SK-N-SH treated with all-trans-retinoic acid at 6 μM for 48 hours (cell line): ENCODE measurements around the gene FGF14.

ENCODE experiments used
- ATAC-seq: fragments of 200-7000 bp; cut with Tn5 transposase; 3 replicates; pipeline ENCODE4 v1.9.1; 2020; ENCODE audit warnings: mild to moderate bottlenecking, moderate library complexity
- ARNTL ChIP-seq: fragments of 450-650 bp; formaldehyde crosslinking; IDR thresholded peaks from 2 replicates; pipeline ENCODE4 v1.5.0; 2020; ENCODE audit warnings: low read depth, mild to moderate bottlenecking, moderate library complexity, borderline replicate concordance
- BACH2 ChIP-seq: fragments of 250-450 bp; sonication (Bioruptor Pico); IDR thresholded peaks from 2 replicates; pipeline ENCODE4 v1.9.0; 2021; ENCODE audit warnings: mild to moderate bottlenecking, borderline replicate concordance
- CREB5 ChIP-seq: fragments of 250-450 bp; sonication (Bioruptor Pico); IDR thresholded peaks from 2 replicates; pipeline ENCODE4 v1.5.1; 2020; ENCODE audit warnings: low read depth, mild to moderate bottlenecking, moderate library complexity
- CSDC2 ChIP-seq: fragments of 250-450 bp; sonication (Bioruptor Pico); IDR thresholded peaks from 2 replicates; pipeline ENCODE4 v1.5.0; 2020; ENCODE audit warnings: mild to moderate bottlenecking, moderate library complexity
- ESRRG ChIP-seq: fragments of 250-450 bp; sonication (Bioruptor Pico); IDR thresholded peaks from 2 replicates; pipeline ENCODE4 v1.6.1; 2021; ENCODE audit warnings: mild to moderate bottlenecking
- OSR1 ChIP-seq: fragments of 250-450 bp; sonication (Bioruptor Pico); IDR thresholded peaks from 2 replicates; pipeline ENCODE4 v1.8.0; 2022; ENCODE audit warnings: moderate library complexity, mild to moderate bottlenecking, inconsistent platforms
- PATZ1 ChIP-seq: fragments of 250-450 bp; sonication (Bioruptor Pico); IDR thresholded peaks from 2 replicates; pipeline ENCODE4 v1.8.0; 2020; ENCODE audit warnings: mild to moderate bottlenecking, moderate library complexity, borderline replicate concordance
- POU6F1 ChIP-seq: fragments of 250-450 bp; sonication (Bioruptor Pico); IDR thresholded peaks from 2 replicates; pipeline ENCODE4 v1.8.0; 2021; ENCODE audit warnings: low read depth, mild to moderate bottlenecking, moderate library complexity, borderline replicate concordance
- PPARA ChIP-seq: fragments of 250-450 bp; sonication (Bioruptor Pico); IDR thresholded peaks from 2 replicates; pipeline ENCODE4 v1.5.0; 2020; ENCODE audit warnings: mild to moderate bottlenecking, borderline replicate concordance
- RARB ChIP-seq: fragments of 250-450 bp; sonication (Bioruptor Pico); IDR thresholded peaks from 2 replicates; pipeline ENCODE4 v1.8.0; 2021; ENCODE audit warnings: mild to moderate bottlenecking, moderate library complexity
- SNAI2 ChIP-seq: fragments of 250-450 bp; sonication (Bioruptor Pico); IDR thresholded peaks from 2 replicates; pipeline ENCODE4 v1.5.0; 2020; ENCODE audit warnings: mild to moderate bottlenecking, moderate library complexity
- TCF4 ChIP-seq: fragments of 250-450 bp; sonication (Bioruptor Pico); IDR thresholded peaks from 2 replicates; pipeline ENCODE4 v1.8.0; 2021; ENCODE audit warnings: mild to moderate bottlenecking, moderate library complexity, borderline replicate concordance
- ZC3H10 ChIP-seq: fragments of 250-450 bp; sonication (Bioruptor Pico); IDR thresholded peaks from 2 replicates; pipeline ENCODE4 v1.5.1; 2021; ENCODE audit warnings: mild to moderate bottlenecking, moderate library complexity
- ZFP3 ChIP-seq: fragments of 250-450 bp; sonication (Bioruptor Pico); IDR thresholded peaks from 2 replicates; pipeline ENCODE4 v1.5.0; 2020; ENCODE audit warnings: mild to moderate bottlenecking, moderate library complexity
- ZFP30 ChIP-seq: fragments of 450-650 bp; formaldehyde crosslinking; IDR thresholded peaks from 2 replicates; pipeline ENCODE4 v1.5.0; 2022; ENCODE audit warnings: mild to moderate bottlenecking, moderate library complexity
- ZNF565 ChIP-seq: fragments of 450-650 bp; formaldehyde crosslinking; conservative IDR thresholded peaks from 2 replicates; pipeline ENCODE4 v1.5.0; 2020; ENCODE audit warnings: low read depth, mild to moderate bottlenecking, moderate library complexity
- ZNF70 ChIP-seq: fragments of 450-650 bp; formaldehyde crosslinking; IDR thresholded peaks from 2 replicates; pipeline ENCODE4 v1.5.0; 2020; ENCODE audit warnings: mild to moderate bottlenecking, moderate library complexity
- ZNF8 ChIP-seq: fragments of 450-650 bp; formaldehyde crosslinking; IDR thresholded peaks from 2 replicates; pipeline ENCODE4 v1.5.0; 2020; ENCODE audit warnings: mild to moderate bottlenecking, moderate library complexity
- TF ChIP-seq, protein P1 (sequence below): fragments of 250-450 bp; sonication (Bioruptor Pico); IDR thresholded peaks from 2 replicates; pipeline ENCODE4 v1.5.1; 2021; ENCODE audit warnings: mild to moderate bottlenecking, moderate library complexity
- TF ChIP-seq, protein P2 (sequence below): fragments of 250-450 bp; sonication (Bioruptor Pico); IDR thresholded peaks from 2 replicates; pipeline ENCODE4 v1.5.0; 2020; ENCODE audit warnings: mild to moderate bottlenecking, moderate library complexity

FGF14 gene

GRCh38 chr13:102401766-102402165 lies at the start of gene FGF14:
Gene FGF14, minus strand, starts transcription at chr13:102402048.
- peak; percentile 10 for ATAC-seq
- TF ChIP-seq ARNTL (CRISPR knock-in tag), result no peak
- no peak for TF ChIP-seq ZNF70 (CRISPR knock-in tag)
- no peak for TF ChIP-seq TCF4 (CRISPR knock-in tag)
- no peak for TF ChIP-seq POU6F1 (CRISPR knock-in tag)
- no peak for TF ChIP-seq CREB5 (CRISPR knock-in tag)
- TF ChIP-seq ZNF8, result no peak
- no peak for TF ChIP-seq PATZ1 (CRISPR knock-in tag)
- TF ChIP-seq, protein P1, sequence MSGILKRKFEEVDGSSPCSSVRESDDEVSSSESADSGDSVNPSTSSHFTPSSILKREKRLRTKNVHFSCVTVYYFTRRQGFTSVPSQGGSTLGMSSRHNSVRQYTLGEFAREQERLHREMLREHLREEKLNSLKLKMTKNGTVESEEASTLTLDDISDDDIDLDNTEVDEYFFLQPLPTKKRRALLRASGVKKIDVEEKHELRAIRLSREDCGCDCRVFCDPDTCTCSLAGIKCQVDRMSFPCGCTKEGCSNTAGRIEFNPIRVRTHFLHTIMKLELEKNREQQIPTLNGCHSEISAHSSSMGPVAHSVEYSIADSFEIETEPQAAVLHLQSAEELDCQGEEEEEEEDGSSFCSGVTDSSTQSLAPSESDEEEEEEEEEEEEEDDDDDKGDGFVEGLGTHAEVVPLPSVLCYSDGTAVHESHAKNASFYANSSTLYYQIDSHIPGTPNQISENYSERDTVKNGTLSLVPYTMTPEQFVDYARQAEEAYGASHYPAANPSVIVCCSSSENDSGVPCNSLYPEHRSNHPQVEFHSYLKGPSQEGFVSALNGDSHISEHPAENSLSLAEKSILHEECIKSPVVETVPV (CRISPR knock-in tag), result no peak
- no peak for TF ChIP-seq ZFP30
- TF ChIP-seq SNAI2, result no peak
- no peak for TF ChIP-seq BACH2 (CRISPR knock-in tag)
- no peak for TF ChIP-seq PPARA (CRISPR knock-in tag)
- no peak for TF ChIP-seq OSR1 (CRISPR knock-in tag)
- TF ChIP-seq, protein P2, sequence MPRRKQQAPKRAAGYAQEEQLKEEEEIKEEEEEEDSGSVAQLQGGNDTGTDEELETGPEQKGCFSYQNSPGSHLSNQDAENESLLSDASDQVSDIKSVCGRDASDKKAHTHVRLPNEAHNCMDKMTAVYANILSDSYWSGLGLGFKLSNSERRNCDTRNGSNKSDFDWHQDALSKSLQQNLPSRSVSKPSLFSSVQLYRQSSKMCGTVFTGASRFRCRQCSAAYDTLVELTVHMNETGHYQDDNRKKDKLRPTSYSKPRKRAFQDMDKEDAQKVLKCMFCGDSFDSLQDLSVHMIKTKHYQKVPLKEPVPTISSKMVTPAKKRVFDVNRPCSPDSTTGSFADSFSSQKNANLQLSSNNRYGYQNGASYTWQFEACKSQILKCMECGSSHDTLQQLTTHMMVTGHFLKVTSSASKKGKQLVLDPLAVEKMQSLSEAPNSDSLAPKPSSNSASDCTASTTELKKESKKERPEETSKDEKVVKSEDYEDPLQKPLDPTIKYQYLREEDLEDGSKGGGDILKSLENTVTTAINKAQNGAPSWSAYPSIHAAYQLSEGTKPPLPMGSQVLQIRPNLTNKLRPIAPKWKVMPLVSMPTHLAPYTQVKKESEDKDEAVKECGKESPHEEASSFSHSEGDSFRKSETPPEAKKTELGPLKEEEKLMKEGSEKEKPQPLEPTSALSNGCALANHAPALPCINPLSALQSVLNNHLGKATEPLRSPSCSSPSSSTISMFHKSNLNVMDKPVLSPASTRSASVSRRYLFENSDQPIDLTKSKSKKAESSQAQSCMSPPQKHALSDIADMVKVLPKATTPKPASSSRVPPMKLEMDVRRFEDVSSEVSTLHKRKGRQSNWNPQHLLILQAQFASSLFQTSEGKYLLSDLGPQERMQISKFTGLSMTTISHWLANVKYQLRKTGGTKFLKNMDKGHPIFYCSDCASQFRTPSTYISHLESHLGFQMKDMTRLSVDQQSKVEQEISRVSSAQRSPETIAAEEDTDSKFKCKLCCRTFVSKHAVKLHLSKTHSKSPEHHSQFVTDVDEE (CRISPR knock-in tag), result no peak
- no peak for TF ChIP-seq CSDC2
- no peak for TF ChIP-seq RARB
- no peak for TF ChIP-seq ZFP3 (CRISPR knock-in tag)
- TF ChIP-seq ESRRG (CRISPR knock-in tag), result no peak
- TF ChIP-seq, all 23 proteins: peak for 0

DNA sequence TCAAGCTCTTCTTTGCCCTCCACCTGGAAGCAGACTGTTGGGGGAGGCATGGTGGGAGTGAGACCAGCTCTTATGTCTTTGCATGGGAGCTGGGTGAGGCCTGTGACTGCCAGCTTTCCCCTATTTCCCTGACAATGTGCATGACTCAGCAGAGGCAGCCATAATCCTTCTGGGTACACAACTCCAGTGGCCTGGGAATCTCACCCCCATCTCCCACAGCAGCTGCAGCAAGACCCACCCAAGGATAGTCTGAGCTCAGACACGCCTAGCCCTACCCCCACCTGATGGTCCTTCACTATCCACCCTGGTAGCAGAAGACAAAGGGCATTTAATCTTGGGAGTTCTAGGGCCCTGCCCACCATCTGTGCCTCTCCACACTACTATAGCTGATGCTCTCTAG lies 41.4 kb upstream of the FGF14 start:
- no peak for ATAC-seq

More for the DNA sequence above, 41.4 kb upstream of the FGF14 start:
- TF ChIP-seq ZFP3 (CRISPR knock-in tag) (no peak), ZC3H10 (CRISPR knock-in tag) (no peak), CSDC2 (no peak), ZNF70 (CRISPR knock-in tag) (no peak), ZNF565 (no peak), TCF4 (CRISPR knock-in tag) (no peak), CREB5 (CRISPR knock-in tag) (no peak), ZNF8 (no peak), PPARA (CRISPR knock-in tag) (no peak), SNAI2 (no peak), BACH2 (CRISPR knock-in tag) (no peak), POU6F1 (CRISPR knock-in tag) (no peak), OSR1 (CRISPR knock-in tag) (no peak), ARNTL (CRISPR knock-in tag) (no peak), RARB (no peak)
